GM10266 (cell line): ENCODE results near the gene ARMC6.

Source experiments
- DNase-seq: peaks from one replicate; pipeline ENCODE4 v3.0.0; 2012; ENCODE audit errors: extremely low spot score
- TF ChIP-seq, protein P1 (sequence below): IDR thresholded peaks from 2 replicates; pipeline ENCODE4 v1.5.1; 2012; ENCODE audit warnings: mild to moderate bottlenecking, low read depth; ENCODE audit not compliant: control insufficient read depth, insufficient read depth; ENCODE audit errors: missing control alignments

ARMC6 gene

DNA sequence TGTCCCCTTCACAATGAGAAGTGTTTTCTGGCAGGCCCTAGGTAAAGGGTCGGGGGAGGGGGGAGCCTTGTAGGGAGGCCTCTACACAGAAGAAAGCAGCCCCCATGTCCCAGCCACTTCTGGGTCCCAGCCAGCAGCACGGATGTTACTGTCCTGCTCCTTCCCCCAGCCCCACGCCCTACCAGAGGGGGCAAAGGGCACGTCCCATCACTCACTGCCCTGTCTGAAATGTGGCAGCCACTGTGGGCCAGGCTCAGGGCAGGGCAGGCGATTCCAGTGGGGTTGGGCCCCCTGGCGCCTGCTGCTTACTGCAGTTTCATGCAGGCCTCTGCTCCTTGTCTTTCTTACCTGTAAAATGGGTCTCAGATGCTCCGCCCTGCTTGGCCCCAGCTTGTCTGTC, 24.3 kb downstream of the ARMC6 start:
- no peak for DNase-seq
- TF ChIP-seq, protein P1, sequence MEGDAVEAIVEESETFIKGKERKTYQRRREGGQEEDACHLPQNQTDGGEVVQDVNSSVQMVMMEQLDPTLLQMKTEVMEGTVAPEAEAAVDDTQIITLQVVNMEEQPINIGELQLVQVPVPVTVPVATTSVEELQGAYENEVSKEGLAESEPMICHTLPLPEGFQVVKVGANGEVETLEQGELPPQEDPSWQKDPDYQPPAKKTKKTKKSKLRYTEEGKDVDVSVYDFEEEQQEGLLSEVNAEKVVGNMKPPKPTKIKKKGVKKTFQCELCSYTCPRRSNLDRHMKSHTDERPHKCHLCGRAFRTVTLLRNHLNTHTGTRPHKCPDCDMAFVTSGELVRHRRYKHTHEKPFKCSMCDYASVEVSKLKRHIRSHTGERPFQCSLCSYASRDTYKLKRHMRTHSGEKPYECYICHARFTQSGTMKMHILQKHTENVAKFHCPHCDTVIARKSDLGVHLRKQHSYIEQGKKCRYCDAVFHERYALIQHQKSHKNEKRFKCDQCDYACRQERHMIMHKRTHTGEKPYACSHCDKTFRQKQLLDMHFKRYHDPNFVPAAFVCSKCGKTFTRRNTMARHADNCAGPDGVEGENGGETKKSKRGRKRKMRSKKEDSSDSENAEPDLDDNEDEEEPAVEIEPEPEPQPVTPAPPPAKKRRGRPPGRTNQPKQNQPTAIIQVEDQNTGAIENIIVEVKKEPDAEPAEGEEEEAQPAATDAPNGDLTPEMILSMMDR: no peak

DNA sequence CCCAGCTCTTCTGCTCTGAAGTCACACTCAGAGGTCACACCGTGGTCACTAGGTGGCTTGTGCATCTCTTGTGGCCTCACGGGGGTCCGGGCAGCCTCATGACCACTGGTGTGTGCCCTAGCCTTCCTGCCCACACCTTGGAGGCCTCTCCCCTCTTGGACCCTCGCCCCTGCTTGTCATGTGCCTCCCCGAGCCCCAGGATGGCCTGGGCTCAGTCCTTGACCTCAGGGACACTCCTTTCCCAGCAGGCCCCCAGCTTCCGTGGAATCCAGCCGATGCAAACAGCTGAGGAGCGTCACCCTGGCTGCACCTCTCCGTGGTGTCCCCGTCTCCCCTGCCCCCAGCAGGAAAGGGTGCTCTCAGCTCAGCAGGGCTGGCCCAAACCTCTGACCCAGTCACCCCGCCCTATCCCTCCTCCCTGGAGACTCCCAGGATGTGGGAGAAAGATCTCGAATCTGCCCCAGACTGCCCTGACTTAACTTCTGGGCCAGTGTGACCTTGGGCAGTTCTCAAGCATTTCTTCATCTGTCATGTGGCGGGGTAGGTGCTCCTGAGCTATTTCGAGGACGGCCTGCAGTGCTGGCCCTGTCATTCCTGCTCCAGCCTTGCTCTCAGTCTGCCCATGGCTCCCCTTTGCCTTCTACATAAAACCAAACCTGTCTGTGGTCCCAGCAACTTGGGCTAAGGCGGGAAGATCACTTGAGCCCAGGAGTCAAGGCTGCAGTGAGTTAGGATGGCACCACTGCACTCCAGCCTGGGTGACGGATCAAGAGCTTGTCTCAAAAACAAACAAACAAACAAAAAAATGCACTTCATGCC, 25.8 kb downstream of the ARMC6 start:
- TF ChIP-seq, protein P1: no peak
- DNase-seq: no peak

DNA sequence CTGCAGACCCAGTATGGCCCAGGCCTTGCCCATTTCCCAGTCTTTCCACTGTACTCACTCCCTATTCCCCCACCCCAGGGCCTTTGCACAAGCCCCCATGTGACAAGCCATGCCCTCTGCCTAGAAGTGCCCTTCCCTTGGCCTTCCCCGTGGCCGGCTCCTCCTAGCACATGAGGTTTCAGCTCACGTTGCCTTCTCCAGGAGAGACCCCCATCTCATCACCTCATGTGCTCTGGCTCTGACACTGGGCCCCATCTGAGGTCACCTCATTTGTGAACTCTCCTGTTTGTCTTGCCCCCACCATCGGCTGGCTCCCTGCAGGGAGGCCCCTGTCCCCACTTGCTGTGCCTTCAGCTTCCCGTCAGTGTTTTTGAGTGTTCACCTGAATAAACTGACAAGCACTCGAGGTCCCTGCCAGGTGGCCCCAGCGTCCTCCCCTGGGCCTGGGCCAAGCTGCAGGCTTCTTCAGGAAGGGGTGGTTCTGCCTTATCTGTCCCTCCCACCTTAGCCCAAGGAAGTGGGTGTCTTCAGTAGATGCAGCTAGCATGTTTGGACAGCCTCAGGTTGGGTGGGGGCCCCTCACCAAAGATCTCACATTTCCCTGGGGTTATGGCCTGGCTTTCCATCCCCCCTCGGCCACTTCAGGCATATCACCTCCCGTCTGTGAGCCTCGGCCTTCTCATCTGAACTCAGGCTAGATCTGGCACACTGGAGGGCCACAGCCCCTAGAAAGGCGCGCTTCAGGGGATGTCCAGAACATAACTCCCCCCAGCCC, 26.6 kb downstream of the ARMC6 start:
- DNase-seq: no peak
- TF ChIP-seq, protein P1: no peak

DNA sequence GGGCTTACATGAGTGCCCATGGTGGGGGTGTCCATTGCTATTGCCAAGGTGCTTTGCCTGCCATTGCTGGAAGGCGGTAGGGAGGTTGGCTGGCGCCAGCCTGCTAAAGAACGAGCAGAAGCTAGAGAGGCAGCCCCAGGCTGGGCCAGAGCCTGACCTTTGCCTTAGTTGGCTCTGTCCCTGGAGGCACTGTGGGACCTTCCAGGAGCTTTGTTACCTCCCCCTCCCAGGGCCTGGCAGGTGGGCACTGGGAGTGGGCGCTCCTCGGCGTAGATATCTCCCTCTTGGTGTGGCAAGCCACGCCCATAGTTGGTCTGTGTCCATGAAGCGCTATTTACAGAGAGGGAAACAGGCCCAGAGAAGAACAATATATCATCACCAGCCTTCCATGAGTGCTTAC, 28.1 kb downstream of the ARMC6 start:
- no peak for DNase-seq
- TF ChIP-seq, protein P1: no peak

DNA sequence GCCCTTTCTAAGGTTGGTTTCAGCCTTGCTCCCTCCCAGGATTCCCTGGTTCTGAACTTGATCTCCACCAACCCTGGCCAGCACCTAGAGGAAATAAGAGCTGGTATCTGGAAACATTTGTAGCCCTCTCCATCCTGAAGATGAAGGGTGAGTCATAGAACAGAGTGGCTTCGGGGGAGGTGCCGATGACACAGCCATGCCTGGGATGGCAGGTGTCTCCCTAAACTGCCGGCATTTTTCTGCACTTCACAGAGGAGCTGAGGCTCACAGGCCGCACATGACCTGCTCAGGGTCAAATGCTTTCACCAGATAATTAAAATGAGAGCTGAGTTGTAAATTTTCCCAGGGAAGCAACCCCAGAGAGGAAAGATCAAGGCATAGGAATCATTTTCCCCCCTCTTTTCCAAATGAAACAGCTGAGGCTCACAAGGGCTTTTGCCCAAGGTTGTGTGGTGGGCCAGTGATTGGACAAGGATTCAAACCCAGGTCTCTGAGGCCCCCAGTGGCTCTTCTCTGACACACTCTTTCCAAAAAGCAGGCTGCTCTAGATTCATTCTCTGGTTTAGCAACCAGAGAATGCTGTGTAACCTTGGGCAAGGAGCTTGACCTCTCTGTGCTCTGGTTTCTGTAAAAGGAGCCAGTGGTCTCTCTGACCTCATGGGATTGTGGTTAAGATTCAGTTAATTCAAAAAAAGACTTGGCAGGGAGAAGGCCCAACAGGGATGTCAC, 29.2 kb downstream of the ARMC6 start:
- no peak for DNase-seq
- TF ChIP-seq, protein P1: no peak

DNA sequence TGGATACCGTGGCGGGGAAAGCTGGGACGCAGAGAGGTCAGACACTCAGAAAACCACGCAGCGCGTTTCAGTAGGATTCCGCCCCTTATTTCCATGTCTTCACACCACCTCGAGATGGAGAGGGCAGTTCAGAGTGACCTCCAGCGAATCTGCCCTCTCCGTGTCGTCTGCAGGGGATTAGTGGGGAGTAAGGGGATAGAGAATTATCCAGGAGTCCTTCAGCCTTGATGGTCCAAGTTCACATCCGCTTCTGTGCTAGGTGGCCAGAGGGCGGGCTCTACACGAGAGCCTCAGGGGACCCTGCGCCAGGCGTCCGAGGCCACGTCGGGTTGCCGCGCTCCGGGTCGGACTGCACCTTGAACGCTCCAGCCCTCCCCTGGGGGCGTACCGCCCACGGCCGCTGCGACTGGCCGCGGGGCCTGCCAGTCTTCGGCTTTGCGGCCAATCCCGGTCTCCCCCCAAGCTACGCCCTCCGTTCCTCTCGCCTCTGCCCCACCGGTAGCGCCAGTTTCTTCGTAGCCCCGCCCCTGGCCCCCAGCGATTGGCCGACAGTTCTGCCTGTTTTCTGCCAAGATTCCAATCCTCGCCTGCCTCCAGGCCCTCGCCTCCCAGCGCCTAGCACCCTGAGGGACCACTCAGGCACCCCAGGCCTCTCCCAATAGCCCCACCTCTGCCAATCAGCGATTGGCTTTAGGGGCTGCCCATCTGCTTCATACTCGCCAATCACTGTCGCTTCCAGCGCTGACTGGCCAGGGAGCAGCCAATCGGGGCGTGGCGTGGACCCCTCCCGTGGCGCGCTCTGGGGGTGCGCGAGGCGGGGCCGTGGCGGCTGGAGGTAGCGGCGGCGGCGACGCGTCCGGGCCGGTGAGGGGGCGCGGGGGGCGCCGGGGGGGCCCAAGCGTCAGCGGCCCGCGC, 30.0 kb downstream of the ARMC6 start, which contains the start of gene SLC25A42:
TSS of gene SLC25A42 (plus strand) at position 812 of the 915 bp plus-strand sequence. CDS start 32,131 bp downstream, outside the sequence.
- TF ChIP-seq, protein P1: no peak
- DNase-seq: peak; percentile 100
